Measurements from ENCODE around the gene MEI1. TPM values are rescaled to one million over a fixed set of nuclear protein-coding genes. Genes with fewer than 3 reads are reported as not detected.
"Not testable (repeated sequence)": the region's sequence is repeated elsewhere in the genome, so short reads cannot be mapped to it uniquely, and the experiment has no call there.

The MEI1 gene
- total and polyA plus RNA-seq, 12 donors = 0.36 to 3.7 (median 1.3) TPM; not detected in 1

GRCh38 chr22:41835462-41835861 lies 136.2 kb downstream of the MEI1 start:
- H3K27me3 ChIP-seq; H3K9me3 ChIP-seq (replicated peaks in 1 of 3); intact Hi-C loops (cut with DNase I): not testable (repeated sequence)
- peak in 1 of 2 donors; percentile 15 for TF ChIP-seq POLR2A (IDR thresholded peaks at IDR 0.05)
- peak overlapping the region in 1 of 4 donors; percentile 91 for H3K4me3 ChIP-seq
- peak overlapping the region in 4 of 5 donors; percentile 6 to 99 (median 79) for H3K27ac ChIP-seq
- 51 to 76% (median 67%) methylated on average over 6 to 8 of the region's 8 CpGs for WGBS, 4 donors
- peaks cover 26 to 65% of the 10 kb centered on the region in 2 donors for H3K4me1 ChIP-seq (replicated peaks in 1 of 2)
- peaks cover 0 to 20% of the 10 kb centered on the region in 2 donors for H3K36me3 ChIP-seq (replicated peaks in 1 of 2)
- DNase-seq = peak in 6 of 7 donors; percentile 70 to 80 (median 71)

DNA sequence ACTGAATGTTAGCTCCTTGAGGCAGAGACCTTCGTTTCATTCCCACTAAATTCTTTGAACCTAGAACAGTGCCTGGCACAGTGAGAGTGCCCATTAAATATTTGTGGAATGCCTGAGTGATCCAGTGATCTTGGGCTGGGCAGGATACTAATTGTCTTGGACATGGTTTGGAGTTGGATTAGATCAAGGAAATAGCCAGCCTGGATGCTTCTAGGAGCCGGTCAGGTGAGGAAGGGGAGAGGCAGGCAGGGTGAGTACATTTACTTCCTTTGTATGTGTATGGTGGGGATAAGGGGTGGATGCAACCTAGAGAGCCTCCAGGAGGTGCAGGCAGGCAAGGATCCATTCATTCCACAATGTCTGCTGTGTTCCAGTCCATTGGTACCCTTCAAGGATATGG lies 137.2 kb downstream of the MEI1 start:
- H3K4me1 ChIP-seq (replicated peaks in 1 of 2) = peaks cover 21 to 67% of the 10 kb centered on the region in 2 donors
- H3K9me3 ChIP-seq (replicated peaks in 1 of 3) = no peaks in the 10 kb centered on the region
- H3K27ac ChIP-seq = peak overlapping the region in 3 of 5 donors; percentile 58 to 99 (median 62)
- DNase-seq = no peak
- H3K36me3 ChIP-seq (replicated peaks in 1 of 2) = peaks cover 0 to 20% of the 10 kb centered on the region in 2 donors
- WGBS, 4 donors = 81 to 85% (median 84%) methylated on average over 2 of the region's 2 CpGs
- TF ChIP-seq CTCF (IDR thresholded peaks at IDR 0.05) (no peak), POLR2A (IDR thresholded peaks at IDR 0.05) (no peak)
- H3K4me3 ChIP-seq = no peak overlapping the region
- H3K27me3 ChIP-seq = no peaks in the 10 kb centered on the region
- intact Hi-C loops (cut with DNase I) = no loop called here

- no peak overlapping the region for H3K4me3 ChIP-seq
- intact Hi-C loops (cut with DNase I) = no loop called here
- peaks cover 31 to 82% of the 10 kb centered on the region in 2 donors for H3K4me1 ChIP-seq (replicated peaks in 1 of 2)
- H3K27me3 ChIP-seq = no peaks in the 10 kb centered on the region
- 40 to 54% (median 45%) methylated on average over 1 of the region's 1 CpG for WGBS, 4 donors
- no peak for DNase-seq
- peak overlapping the region in 2 of 5 donors; percentile 11 to 50 for H3K27ac ChIP-seq
- TF ChIP-seq POLR2A (IDR thresholded peaks at IDR 0.05) = no peak
- TF ChIP-seq CTCF (IDR thresholded peaks at IDR 0.05) = no peak
- peaks cover 0 to 20% of the 10 kb centered on the region in 2 donors for H3K36me3 ChIP-seq (replicated peaks in 1 of 2)
- no peaks in the 10 kb centered on the region for H3K9me3 ChIP-seq (replicated peaks in 1 of 3)
These were observed 139.7 kb downstream of the MEI1 start for GRCh38 chr22:41838842-41839618.

- Histone ChIP-seq H3K4me3 (no peak overlapping the region), H3K9me3 (replicated peaks in 1 of 3) (no peaks in the 10 kb centered on the region), H3K4me1 (replicated peaks in 1 of 2) (peaks cover 38 to 85% of the 10 kb centered on the region in 2 donors), H3K27ac (peak overlapping the region in 2 of 5 donors; percentile 22 to 79), H3K27me3 (no peaks in the 10 kb centered on the region), H3K36me3 (replicated peaks in 1 of 2) (peaks cover 0 to 19% of the 10 kb centered on the region in 2 donors)
- no peak for DNase-seq
- intact Hi-C loops (cut with DNase I) = no loop called here
- no peak for TF ChIP-seq POLR2A (IDR thresholded peaks at IDR 0.05)
- no peak for TF ChIP-seq CTCF (IDR thresholded peaks at IDR 0.05)
- 81 to 90% (median 85%) methylated on average over 5 of the region's 5 CpGs for WGBS, 4 donors
These were observed 140.9 kb downstream of the MEI1 start for GRCh38 chr22:41840216-41840615.
